ENCODE measurements around the gene ARAF. TPM values are rescaled to one million over a fixed set of nuclear protein-coding genes. Genes with fewer than 3 reads are reported as not detected.

The ARAF gene
- polyA plus RNA-seq, 1 experiment: 62.3 TPM

GRCh38 chrX:47620303-47620685, 59.3 kb downstream of the ARAF start:
- CTCF ChIA-PET: no interaction called here
- H3K4me3 ChIP-seq (ENCODE audit: low read depth, low read length): no peak overlapping the region
- POLR2A ChIA-PET: no interaction called here
- TF ChIP-seq, protein P1, sequence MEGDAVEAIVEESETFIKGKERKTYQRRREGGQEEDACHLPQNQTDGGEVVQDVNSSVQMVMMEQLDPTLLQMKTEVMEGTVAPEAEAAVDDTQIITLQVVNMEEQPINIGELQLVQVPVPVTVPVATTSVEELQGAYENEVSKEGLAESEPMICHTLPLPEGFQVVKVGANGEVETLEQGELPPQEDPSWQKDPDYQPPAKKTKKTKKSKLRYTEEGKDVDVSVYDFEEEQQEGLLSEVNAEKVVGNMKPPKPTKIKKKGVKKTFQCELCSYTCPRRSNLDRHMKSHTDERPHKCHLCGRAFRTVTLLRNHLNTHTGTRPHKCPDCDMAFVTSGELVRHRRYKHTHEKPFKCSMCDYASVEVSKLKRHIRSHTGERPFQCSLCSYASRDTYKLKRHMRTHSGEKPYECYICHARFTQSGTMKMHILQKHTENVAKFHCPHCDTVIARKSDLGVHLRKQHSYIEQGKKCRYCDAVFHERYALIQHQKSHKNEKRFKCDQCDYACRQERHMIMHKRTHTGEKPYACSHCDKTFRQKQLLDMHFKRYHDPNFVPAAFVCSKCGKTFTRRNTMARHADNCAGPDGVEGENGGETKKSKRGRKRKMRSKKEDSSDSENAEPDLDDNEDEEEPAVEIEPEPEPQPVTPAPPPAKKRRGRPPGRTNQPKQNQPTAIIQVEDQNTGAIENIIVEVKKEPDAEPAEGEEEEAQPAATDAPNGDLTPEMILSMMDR (IDR thresholded peaks at IDR 0.05; ENCODE audit: insufficient read depth, low read depth, low read length): no peak
- H3K36me3 ChIP-seq (ENCODE audit: control insufficient read depth, insufficient read depth, low read length): no peaks in the 10 kb centered on the region
- DNase-seq (ENCODE audit: low read depth): no peak
- 0 out of 2 replicates have a peak, but pooled peaks cover 3% of the 10 kb centered on the region for H3K27me3 ChIP-seq (ENCODE audit: control insufficient read depth, insufficient read depth, low read length)

Small RNAs within 50 kb of the gene (small RNA-seq; reads per million reads assigned to genes)
- not detected for gene MIR4769 (ENCODE audit: insufficient read length, low read depth, low replicate concordance)

Other genes with a start within 250 kb of the ARAF start
- 0.02 TPM in 1 of 2 replicates, not detected in the other for gene ZNF157, start 190.6 kb upstream of the ARAF start, polyA plus RNA-seq (2011; rRNA removed)
- gene ZNF41, start 78.0 kb upstream of the ARAF start, polyA plus RNA-seq (2011; rRNA removed): 4.8 and 6.5 TPM in 2 replicates
- gene TIMP1, start 21.2 kb downstream of the ARAF start, polyA plus RNA-seq (2011; rRNA removed): 1,766 and 1,870 TPM in 2 replicates
- 0.23 and 0.48 TPM in 2 replicates for gene SYN1, start 58.7 kb downstream of the ARAF start, polyA plus RNA-seq (2011; rRNA removed)
- gene CFP, start 68.7 kb downstream of the ARAF start, polyA plus RNA-seq (2011; rRNA removed): 0.01 and 0.05 TPM in 2 replicates
- 19.8 and 22.4 TPM in 2 replicates for gene ELK1, start 89.4 kb downstream of the ARAF start, polyA plus RNA-seq (2011; rRNA removed)
- 76.9 and 101 TPM in 2 replicates for gene UXT, start 98.0 kb downstream of the ARAF start, polyA plus RNA-seq (2011; rRNA removed)